Hepatocyte (in vitro differentiated cells): ENCODE measurements around the gene PRKD3. TPM values are rescaled to one million over a fixed set of nuclear protein-coding genes. Genes with fewer than 3 reads are reported as not detected.

Source experiments
- DNase-seq: peaks from one replicate; pipeline ENCODE4 v3.0.0-alpha.2; 2016; ENCODE audit warnings: low spot score
- H2AFZ ChIP-seq: fragments of 200-600 bp; sonication (generic); 2 replicates; pipeline ENCODE4 v1.6.0; 2016; ENCODE audit warnings: antibody characterized with exemption, mild to moderate bottlenecking
- H3K27ac ChIP-seq: fragments of 200-600 bp; sonication (generic); 2 replicates; pipeline ENCODE4 v1.5.1; 2016; ENCODE audit warnings: mild to moderate bottlenecking
- H3K27me3 ChIP-seq: fragments of 200-600 bp; sonication (generic); 2 replicates; pipeline ENCODE4 v1.6.1; 2016
- H3K36me3 ChIP-seq: fragments of 200-600 bp; sonication (generic); replicated peaks from 2 replicates; pipeline ENCODE4 v1.5.1; 2016; ENCODE audit warnings: low read depth; ENCODE audit not compliant: insufficient read depth
- H3K4me1 ChIP-seq: fragments of 200-600 bp; sonication (generic); 2 replicates; pipeline ENCODE4 v1.5.1; 2016; ENCODE audit warnings: mild to moderate bottlenecking, moderate library complexity; ENCODE audit not compliant: insufficient read depth
- H3K4me2 ChIP-seq: fragments of 200-600 bp; sonication (generic); 2 replicates; pipeline ENCODE4 v1.6.0; 2016
- H3K4me3 ChIP-seq: fragments of 200-600 bp; sonication (generic); 2 replicates; pipeline ENCODE4 v1.5.1; 2016; ENCODE audit warnings: mild to moderate bottlenecking
- H3K79me2 ChIP-seq: fragments of 200-600 bp; sonication (generic); 2 replicates; pipeline ENCODE4 v1.6.0; 2017; ENCODE audit warnings: mild to moderate bottlenecking
- H3K9me2 ChIP-seq: fragments of 200-600 bp; sonication (generic); replicated peaks from 2 replicates; pipeline ENCODE4 v1.6.0; 2017; ENCODE audit warnings: mild to moderate bottlenecking; ENCODE audit not compliant: insufficient read depth
- H3K9me3 ChIP-seq: fragments of 200-600 bp; sonication (generic); 2 replicates; pipeline ENCODE4 v1.5.1; 2016; ENCODE audit warnings: low read depth, mild to moderate bottlenecking
- H4K20me1 ChIP-seq: fragments of 200-600 bp; sonication (generic); 2 replicates; pipeline ENCODE4 v1.6.0; 2016; ENCODE audit warnings: mild to moderate bottlenecking; ENCODE audit not compliant: insufficient read depth, poor library complexity, severe bottlenecking
- EZH2 ChIP-seq: fragments of 200-600 bp; sonication (generic); IDR thresholded peaks from 2 replicates; pipeline ENCODE4 v1.6.1; 2016; ENCODE audit warnings: antibody characterized with exemption, mild to moderate bottlenecking, borderline replicate concordance
- EZH2phosphoT487 ChIP-seq: fragments of 200-600 bp; sonication (generic); IDR thresholded peaks from one replicate; pipeline ENCODE4 v1.6.1; 2018; ENCODE audit warnings: antibody characterized with exemption, mild to moderate bottlenecking, low read depth, moderate library complexity; ENCODE audit not compliant: unreplicated experiment, severe bottlenecking
- WGBS: methylation state at CpG from one replicate; pipeline ENCODE4 v1.1.6; 2016; ENCODE audit warnings: low lambda C conversion rate; ENCODE audit errors: missing lambda C conversion rate; 5-methylcytosine and 5-hydroxymethylcytosine counted together
- polyA plus RNA-seq: library from polyadenylated mRNA; unstranded; fragments of >200 nt; fragmentation: Nextera tagmentation; extraction: Ambion mirVana; gene quantifications from 2 replicates; pipeline ENCODE4 v1.2.1, GENCODE V29; 2016
- total RNA-seq: library from RNA; depleted of rRNA; stranded (reverse); fragments of >200 nt; gene quantifications from 2 replicates; pipeline ENCODE4 v1.2.3, GENCODE V29; 2014
- TF ChIP-seq, protein P1 (sequence below): fragments of 200-600 bp; sonication (generic); IDR thresholded peaks from 2 replicates; pipeline ENCODE4 v1.5.1; 2016; ENCODE audit warnings: antibody characterized with exemption, mild to moderate bottlenecking; ENCODE audit not compliant: poor library complexity

PRKD3 gene
- total and polyA plus RNA-seq, 2 experiments from 2014 or later = 17.3 to 35.9 TPM

DNA sequence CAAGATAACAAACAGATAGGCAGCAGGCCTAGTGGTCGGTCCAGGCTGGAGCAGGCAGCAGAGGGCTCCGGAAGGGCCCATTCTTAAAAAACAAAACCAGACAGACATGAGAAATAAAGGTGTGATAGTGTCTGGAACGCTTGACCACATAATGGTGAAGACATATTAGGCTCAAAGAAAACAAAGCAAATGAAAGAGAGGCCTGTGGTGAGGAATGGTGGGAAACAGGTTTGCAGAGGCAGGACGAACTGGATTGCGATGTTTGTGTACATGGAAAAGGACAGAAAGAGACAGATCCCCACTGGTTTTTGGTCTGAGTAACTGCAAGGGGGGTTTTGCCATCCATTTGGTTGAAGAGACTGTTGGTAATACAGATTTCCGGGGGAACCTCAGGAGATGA lies 39.7 kb upstream of the PRKD3 start:
- no peak for TF ChIP-seq EZH2phosphoT487
- no peak for TF ChIP-seq EZH2
- TF ChIP-seq, protein P1, sequence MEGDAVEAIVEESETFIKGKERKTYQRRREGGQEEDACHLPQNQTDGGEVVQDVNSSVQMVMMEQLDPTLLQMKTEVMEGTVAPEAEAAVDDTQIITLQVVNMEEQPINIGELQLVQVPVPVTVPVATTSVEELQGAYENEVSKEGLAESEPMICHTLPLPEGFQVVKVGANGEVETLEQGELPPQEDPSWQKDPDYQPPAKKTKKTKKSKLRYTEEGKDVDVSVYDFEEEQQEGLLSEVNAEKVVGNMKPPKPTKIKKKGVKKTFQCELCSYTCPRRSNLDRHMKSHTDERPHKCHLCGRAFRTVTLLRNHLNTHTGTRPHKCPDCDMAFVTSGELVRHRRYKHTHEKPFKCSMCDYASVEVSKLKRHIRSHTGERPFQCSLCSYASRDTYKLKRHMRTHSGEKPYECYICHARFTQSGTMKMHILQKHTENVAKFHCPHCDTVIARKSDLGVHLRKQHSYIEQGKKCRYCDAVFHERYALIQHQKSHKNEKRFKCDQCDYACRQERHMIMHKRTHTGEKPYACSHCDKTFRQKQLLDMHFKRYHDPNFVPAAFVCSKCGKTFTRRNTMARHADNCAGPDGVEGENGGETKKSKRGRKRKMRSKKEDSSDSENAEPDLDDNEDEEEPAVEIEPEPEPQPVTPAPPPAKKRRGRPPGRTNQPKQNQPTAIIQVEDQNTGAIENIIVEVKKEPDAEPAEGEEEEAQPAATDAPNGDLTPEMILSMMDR = no peak
- H3K4me3 ChIP-seq = no peak overlapping the region
- no peak for DNase-seq
- no peaks in the 10 kb centered on the region for H3K27me3 ChIP-seq
- H3K4me2 ChIP-seq = no peak overlapping the region
- no peaks in the 10 kb centered on the region for H4K20me1 ChIP-seq
- H3K9me3 ChIP-seq = no peaks in the 10 kb centered on the region
- H2AFZ ChIP-seq = no peak overlapping the region
- no peaks in the 10 kb centered on the region for H3K4me1 ChIP-seq
- H3K27ac ChIP-seq = no peak overlapping the region
- no peaks in the 10 kb centered on the region for H3K79me2 ChIP-seq
- WGBS = 87% methylated on average over 6 of the region's 6 CpGs
- H3K9me2 ChIP-seq = no peaks in the 10 kb centered on the region
- H3K36me3 ChIP-seq = no peaks in the 10 kb centered on the region

- Histone ChIP-seq H3K4me3 (no peak overlapping the region), H3K9me2 (no peaks in the 10 kb centered on the region), H3K79me2 (no peaks in the 10 kb centered on the region), H2AFZ (no peak overlapping the region), H4K20me1 (no peaks in the 10 kb centered on the region), H3K9me3 (no peaks in the 10 kb centered on the region), H3K4me2 (no peak overlapping the region), H3K27ac (no peak overlapping the region), H3K27me3 (no peaks in the 10 kb centered on the region), H3K36me3 (no peaks in the 10 kb centered on the region), H3K4me1 (no peaks in the 10 kb centered on the region)
- 90% methylated on average over 9 of the region's 9 CpGs for WGBS
- TF ChIP-seq EZH2 (no peak), EZH2phosphoT487 (no peak)
- TF ChIP-seq, protein P1 = no peak
- no peak for DNase-seq
Measured at GRCh38 chr2:37361994-37362698, 37.5 kb upstream of the PRKD3 start.

GRCh38 chr2:37361216-37361815 lies 36.7 kb upstream of the PRKD3 start:
- Histone ChIP-seq H3K27ac (no peak overlapping the region), H3K4me2 (no peak overlapping the region), H2AFZ (no peak overlapping the region), H3K36me3 (no peaks in the 10 kb centered on the region), H3K9me3 (no peaks in the 10 kb centered on the region), H3K4me3 (no peak overlapping the region), H4K20me1 (no peaks in the 10 kb centered on the region), H3K79me2 (no peaks in the 10 kb centered on the region), H3K27me3 (no peaks in the 10 kb centered on the region), H3K4me1 (no peaks in the 10 kb centered on the region), H3K9me2 (no peaks in the 10 kb centered on the region)
- 92% methylated on average over 3 of the region's 3 CpGs for WGBS
- DNase-seq = no peak
- TF ChIP-seq, protein P1 = no peak
- TF ChIP-seq EZH2phosphoT487 (no peak), EZH2 (no peak)
